RWPE2 (cell line): ENCODE data around the gene ASTN2.

Source experiments
- ATAC-seq: fragments of 200-7000 bp; cut with Tn5 transposase; 3 replicates; pipeline ENCODE4 v1.9.1; 2021; ENCODE audit warnings: low read depth
- DNase-seq: peaks from one replicate; pipeline ENCODE4 v3.0.0-alpha.2; 2020; ENCODE audit warnings: low spot score
- H3K27ac ChIP-seq: fragments of 450-650 bp; 2 replicates; pipeline ENCODE4 v1.5.1; 2017; ENCODE audit warnings: mild to moderate bottlenecking; ENCODE audit not compliant: poor library complexity, severe bottlenecking
- H3K27me3 ChIP-seq: fragments of 250-450 bp; sonication (Bioruptor Pico); 2 replicates; pipeline ENCODE4 v1.5.1; 2021; ENCODE audit warnings: mild to moderate bottlenecking, moderate library complexity; ENCODE audit not compliant: insufficient read depth, poor library complexity, severe bottlenecking
- H3K36me3 ChIP-seq: fragments of 250-450 bp; sonication (Bioruptor Pico); 2 replicates; pipeline ENCODE4 v1.5.1; 2020; ENCODE audit warnings: low read depth, mild to moderate bottlenecking, moderate library complexity
- H3K4me1 ChIP-seq: fragments of 250-450 bp; sonication (Bioruptor Pico); 2 replicates; pipeline ENCODE4 v1.5.1; 2021; ENCODE audit warnings: mild to moderate bottlenecking, moderate library complexity; ENCODE audit not compliant: insufficient read depth, poor library complexity, severe bottlenecking
- H3K4me3 ChIP-seq: fragments of 250-450 bp; sonication (Bioruptor Pico); 2 replicates; pipeline ENCODE4 v1.5.1; 2021; ENCODE audit warnings: mild to moderate bottlenecking, moderate library complexity; ENCODE audit not compliant: severe bottlenecking
- H3K9me3 ChIP-seq: fragments of 250-450 bp; sonication (Bioruptor Pico); 2 replicates; pipeline ENCODE4 v1.5.1; 2021; ENCODE audit warnings: mild to moderate bottlenecking, moderate library complexity; ENCODE audit not compliant: severe bottlenecking
- TF ChIP-seq, protein P1 (sequence below): fragments of 450-650 bp; IDR thresholded peaks from one replicate; pipeline ENCODE4 v1.5.1; 2017; ENCODE audit warnings: mild to moderate bottlenecking, moderate library complexity; ENCODE audit not compliant: poor library complexity, severe bottlenecking

The ASTN2 gene

DNA sequence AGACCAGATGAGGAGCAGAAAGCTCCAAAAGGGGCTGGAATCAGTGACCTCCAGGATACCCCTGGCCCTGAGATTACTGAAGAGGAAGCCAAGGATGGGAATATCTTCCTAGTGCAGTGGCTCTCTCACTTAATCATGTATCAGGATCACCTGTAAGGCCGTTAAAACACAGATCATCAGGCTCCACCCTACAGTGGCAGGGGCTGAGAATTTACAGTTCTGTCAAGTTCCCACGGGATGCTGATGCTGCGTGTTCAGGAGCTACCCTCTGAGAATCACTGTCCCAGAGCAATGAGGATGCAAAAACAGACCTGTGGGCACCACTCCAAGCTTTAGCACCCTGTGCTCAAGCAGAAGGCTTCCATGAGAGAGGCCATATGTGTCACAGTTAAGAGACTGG is 291.9 kb downstream of the ASTN2 start:
- ATAC-seq, result no peak

DNA sequence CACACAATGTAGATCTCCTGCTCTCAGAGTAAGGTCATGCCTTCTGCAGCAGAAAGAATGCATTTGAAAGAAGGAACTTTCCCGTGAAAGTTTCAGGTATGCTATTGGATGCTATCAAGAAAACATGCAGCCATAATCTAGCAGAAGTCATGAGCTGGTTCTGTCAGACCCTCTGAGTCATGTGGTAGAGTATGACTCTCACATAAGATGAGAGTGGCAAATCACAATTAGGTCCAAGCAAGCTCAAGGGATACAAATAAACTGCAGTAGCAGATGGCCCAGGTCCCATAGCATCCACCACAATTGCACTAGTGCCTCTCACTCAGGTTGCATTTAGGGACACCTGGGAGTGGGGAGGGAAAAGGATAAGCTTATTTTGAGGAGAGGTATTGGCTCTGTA is 292.8 kb downstream of the ASTN2 start:
- Histone ChIP-seq H3K4me1 (peaks cover 8% of the 10 kb centered on the region), H3K4me3 (no peak overlapping the region), H3K36me3 (no peaks in the 10 kb centered on the region), H3K27me3 (no peaks in the 10 kb centered on the region), H3K27ac (no peak overlapping the region), H3K9me3 (no peaks in the 10 kb centered on the region)
- no peak for ATAC-seq
- TF ChIP-seq, protein P1, sequence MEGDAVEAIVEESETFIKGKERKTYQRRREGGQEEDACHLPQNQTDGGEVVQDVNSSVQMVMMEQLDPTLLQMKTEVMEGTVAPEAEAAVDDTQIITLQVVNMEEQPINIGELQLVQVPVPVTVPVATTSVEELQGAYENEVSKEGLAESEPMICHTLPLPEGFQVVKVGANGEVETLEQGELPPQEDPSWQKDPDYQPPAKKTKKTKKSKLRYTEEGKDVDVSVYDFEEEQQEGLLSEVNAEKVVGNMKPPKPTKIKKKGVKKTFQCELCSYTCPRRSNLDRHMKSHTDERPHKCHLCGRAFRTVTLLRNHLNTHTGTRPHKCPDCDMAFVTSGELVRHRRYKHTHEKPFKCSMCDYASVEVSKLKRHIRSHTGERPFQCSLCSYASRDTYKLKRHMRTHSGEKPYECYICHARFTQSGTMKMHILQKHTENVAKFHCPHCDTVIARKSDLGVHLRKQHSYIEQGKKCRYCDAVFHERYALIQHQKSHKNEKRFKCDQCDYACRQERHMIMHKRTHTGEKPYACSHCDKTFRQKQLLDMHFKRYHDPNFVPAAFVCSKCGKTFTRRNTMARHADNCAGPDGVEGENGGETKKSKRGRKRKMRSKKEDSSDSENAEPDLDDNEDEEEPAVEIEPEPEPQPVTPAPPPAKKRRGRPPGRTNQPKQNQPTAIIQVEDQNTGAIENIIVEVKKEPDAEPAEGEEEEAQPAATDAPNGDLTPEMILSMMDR, result no peak
- no peak for DNase-seq

More for the DNA sequence above, 291.9 kb downstream of the ASTN2 start:
- no peak overlapping the region for H3K27ac ChIP-seq
- H3K36me3 ChIP-seq, result no peaks in the 10 kb centered on the region
- no peaks in the 10 kb centered on the region for H3K9me3 ChIP-seq
- peaks cover 8% of the 10 kb centered on the region for H3K4me1 ChIP-seq
- DNase-seq, result no peak
- TF ChIP-seq, protein P1, result no peak
- H3K27me3 ChIP-seq, result no peaks in the 10 kb centered on the region
- no peak overlapping the region for H3K4me3 ChIP-seq

DNA sequence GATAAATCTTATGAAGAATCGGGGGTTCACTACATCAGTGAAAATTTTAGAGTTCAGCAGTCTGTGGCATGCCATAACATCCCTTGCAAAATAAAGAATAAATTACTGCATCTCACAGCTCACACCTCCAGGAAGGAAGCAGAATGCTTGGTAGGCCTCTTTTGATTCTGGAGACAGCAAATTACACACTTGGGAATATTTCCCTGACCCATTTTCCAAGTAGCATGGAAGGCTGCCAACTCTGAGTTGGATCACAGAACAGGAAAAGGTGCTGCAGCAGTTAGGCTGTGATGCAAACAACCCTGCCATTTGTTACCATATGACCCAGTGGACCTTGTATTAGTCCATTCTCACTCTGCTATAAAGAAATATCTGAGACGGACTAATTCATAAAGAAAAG is 293.5 kb downstream of the ASTN2 start:
- Histone ChIP-seq H3K27me3 (no peaks in the 10 kb centered on the region), H3K4me1 (peaks cover 8% of the 10 kb centered on the region), H3K36me3 (no peaks in the 10 kb centered on the region), H3K27ac (no peak overlapping the region), H3K9me3 (no peaks in the 10 kb centered on the region), H3K4me3 (no peak overlapping the region)
- DNase-seq, result no peak
- TF ChIP-seq, protein P1, result no peak
- no peak for ATAC-seq

DNA sequence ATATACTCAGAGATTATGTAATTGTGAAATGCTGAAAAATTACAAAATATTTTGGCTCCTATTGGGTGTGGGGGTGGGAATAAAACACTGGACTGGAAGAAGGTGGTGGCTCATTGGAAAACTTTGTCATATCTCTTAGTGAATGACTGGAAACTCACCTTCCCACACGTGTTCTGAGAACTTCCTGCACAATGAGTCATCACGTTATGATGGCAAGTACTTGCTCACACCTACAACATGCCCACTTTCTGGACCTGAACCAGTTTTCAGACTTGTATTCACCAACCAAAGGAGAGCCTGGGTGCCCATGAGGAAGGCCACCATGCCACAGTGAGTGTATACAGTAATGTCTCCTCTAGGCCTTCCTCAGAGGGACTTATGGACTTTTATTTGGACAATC is 294.8 kb downstream of the ASTN2 start:
- no peak for DNase-seq
- no peaks in the 10 kb centered on the region for H3K27me3 ChIP-seq
- no peak overlapping the region for H3K27ac ChIP-seq
- H3K9me3 ChIP-seq, result no peaks in the 10 kb centered on the region
- no peaks in the 10 kb centered on the region for H3K36me3 ChIP-seq
- TF ChIP-seq, protein P1, result no peak
- no peak overlapping the region for H3K4me3 ChIP-seq
- peak; percentile 95 for ATAC-seq
- H3K4me1 ChIP-seq, result peaks cover 8% of the 10 kb centered on the region

DNA sequence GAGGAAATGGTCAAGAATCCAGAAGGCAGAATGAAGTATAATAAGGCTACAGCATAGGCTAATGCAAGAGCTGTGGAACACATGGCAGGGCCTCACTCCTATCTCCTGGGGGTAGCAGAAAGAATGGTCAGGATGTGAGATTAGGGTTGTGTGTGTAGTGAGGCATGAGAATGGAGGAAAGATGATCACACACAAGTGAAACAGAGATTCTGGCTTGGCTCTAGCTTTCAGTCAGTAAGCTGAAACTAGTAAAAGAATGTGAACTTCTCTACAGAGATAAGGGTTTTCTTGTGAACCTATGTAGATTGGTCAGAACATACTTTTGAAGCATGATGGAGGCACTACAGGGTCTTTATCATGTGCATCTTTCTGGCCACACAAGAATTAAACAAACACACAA is 298.8 kb downstream of the ASTN2 start:
- no peaks in the 10 kb centered on the region for H3K9me3 ChIP-seq
- no peaks in the 10 kb centered on the region for H3K27me3 ChIP-seq
- TF ChIP-seq, protein P1, result no peak
- no peak for ATAC-seq
- no peak overlapping the region for H3K27ac ChIP-seq
- no peaks in the 10 kb centered on the region for H3K36me3 ChIP-seq
- no peak for DNase-seq
- peaks cover 8% of the 10 kb centered on the region for H3K4me1 ChIP-seq
- H3K4me3 ChIP-seq, result no peak overlapping the region
